HK-2 (cell line): ENCODE results near the gene AZU1.

Source experiments
- DNase-seq: peaks from one replicate; pipeline ENCODE4 v3.0.0-alpha.2; 2018; ENCODE audit not compliant: unreplicated experiment

Gene AZU1

GRCh38 chr19:797528-798414 lies 29.9 kb upstream of the AZU1 start:
- DNase-seq = peak; percentile 88

DNA sequence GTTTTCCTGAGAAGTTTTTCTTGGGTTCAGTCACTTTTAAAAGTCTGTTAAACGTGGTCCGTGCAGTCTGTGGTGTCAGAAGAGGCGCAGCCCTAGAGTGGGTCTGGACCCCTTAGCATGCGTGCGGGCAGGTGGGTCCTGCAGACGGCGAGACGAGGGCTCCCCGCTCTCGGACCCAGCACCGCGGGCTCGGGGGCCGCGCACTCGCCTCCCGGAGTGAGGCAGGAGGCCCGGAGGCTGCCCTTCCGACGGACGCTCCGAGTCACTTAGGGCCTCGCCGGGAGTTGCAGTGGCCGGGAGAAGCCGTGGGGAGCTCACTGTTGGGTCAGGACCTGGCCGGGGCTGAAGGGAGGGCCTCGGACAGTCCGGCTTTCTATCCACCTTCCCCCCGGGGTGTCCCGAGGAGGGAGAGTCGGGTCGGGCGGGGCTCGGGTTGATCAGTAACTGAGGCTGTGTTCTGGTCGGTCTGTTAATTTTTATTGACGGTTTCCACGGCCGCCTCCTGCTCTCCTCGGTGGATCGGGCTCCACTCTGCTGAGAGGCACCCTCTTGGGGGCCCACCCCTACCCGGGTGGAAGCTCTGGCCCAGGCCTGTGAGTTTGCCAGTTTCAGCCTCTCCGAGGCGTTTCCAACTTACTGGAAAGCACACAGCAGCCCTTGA lies 29.1 kb upstream of the AZU1 start:
- DNase-seq = peak; percentile 82

- no peak for DNase-seq
Observed at GRCh38 chr19:799076-799881, 28.4 kb upstream of the AZU1 start.

- DNase-seq = no peak
Observed at GRCh38 chr19:800360-801029, 27.1 kb upstream of the AZU1 start.

DNA sequence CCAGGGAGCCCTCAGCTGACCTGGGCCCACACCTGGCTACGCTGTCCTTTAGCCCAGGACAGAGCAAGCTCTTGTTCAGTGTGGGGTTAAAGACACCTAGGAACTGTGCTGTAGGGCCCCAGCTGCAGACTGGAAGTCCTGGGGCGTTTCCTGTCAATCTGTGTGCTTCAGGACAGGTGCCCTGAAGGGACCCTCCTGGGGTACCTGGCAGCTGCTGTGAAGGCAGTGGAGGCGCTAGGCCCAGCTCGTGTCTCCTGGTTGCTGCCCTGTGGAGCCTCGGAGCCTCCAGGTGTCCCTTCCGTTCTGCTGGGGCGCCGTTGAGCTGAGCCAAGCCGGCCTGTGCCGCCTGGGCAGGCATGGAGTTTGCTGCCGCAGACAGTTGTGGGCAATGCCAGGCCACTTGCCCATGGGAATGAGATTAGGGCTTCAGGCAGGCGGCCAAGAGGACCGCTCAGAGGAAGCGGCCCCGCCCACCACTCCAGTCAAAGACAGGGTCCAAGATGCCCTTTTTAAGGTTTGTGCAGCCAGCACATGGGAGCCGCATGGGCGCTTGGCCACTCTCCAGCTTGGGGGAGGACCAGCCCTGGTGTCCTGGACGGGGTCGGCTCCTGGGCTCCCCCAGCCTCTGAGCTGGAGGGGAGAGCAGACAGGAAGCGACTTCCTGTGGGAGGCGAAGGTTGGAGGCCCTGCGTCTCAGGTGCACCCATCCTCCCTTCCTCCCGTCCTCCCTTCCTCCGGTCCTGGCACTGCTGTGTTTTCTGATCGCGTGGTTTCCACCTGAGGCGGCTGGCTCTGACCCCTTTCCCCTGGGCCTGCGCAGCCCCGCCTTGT lies 26.4 kb upstream of the AZU1 start:
- no peak for DNase-seq

DNA sequence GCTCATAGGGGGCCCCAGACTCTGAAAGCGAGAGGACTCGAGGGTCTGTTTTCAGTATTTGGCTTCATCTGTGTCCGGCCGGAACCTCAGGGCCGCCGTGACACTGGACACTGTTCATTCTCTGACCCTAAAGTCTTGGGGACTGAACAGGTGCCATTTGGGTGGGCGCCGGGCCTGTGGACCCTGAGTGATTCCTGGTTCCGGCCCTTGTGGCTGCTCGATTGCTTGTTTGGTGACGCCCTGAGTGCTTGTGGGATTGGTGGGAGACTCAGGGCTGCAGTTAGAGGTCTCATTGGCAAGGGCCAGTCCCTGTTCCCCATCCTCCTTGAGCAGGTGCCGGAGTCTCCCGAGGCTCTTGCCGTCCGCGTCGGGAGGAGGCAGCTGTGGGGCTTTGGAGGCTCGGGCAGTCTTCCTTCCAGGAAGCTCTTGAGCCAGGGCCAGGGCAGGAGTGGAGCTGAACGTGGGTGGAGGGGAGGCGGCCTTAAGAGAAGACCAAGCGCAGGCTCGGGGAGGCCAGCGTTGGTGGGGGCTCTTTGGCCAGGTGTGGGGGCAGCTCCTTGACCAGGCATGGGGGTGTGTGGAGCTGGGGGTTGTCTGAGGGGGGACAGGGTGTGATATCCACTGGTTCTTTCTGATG lies 25.7 kb upstream of the AZU1 start:
- no peak for DNase-seq

DNA sequence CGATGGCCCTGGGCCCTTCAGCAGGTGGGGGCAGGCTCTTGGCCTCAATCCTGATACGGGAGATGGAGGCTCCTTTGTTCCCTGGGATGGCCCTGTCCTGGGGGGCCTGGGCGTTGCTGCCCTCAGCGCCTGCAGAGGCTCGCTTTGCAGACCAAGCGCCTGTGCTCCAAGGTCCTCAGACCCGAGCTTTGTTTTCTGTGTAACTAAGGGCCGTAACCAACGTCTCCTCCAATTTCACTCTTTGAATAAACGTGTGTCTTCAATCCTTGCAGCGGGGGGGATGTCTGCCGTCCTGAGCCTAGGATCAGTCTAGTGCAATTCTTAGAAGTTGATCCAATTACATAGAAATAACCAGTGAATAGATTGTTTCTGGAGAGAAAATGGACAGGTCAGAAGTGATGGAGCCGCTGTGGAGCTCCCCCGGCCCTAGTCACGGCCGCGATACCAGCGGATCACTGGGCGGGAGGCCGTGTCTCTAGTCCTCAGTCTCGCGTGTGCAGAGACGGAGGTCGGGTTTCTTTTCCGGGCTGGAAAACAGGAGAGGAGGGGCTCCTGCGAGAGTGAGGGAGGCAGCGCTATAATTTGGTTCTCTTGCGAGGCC lies 25.0 kb upstream of the AZU1 start:
- no peak for DNase-seq

DNA sequence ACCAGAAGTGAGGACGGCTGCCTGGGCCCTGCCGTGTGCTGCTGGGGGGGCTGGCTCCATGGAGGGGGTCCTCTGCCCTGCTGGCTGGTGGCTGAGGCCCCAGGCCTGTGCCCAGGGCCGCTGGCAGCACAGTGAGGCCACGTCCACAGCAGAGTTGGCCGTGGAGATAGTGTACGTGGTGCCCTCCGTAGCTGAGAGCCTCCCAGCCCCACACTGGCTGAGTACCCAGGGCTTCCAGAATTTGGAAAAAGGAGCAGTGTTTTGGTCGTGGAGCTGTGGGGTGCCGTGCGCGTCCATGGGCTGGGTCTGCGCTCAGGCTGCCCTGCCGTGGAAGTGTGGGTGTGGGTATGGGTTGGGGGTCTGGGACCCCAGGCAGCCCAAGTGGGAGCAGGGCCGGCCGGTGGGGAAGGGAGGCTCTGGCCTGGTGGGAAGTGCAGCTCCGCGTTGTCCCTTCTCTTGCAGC lies 24.5 kb upstream of the AZU1 start:
- no peak for DNase-seq

GRCh38 chr19:803686-804418 lies 23.8 kb upstream of the AZU1 start:
- no peak for DNase-seq

GRCh38 chr19:804419-805165 lies 23.0 kb upstream of the AZU1 start:
- DNase-seq = no peak

DNA sequence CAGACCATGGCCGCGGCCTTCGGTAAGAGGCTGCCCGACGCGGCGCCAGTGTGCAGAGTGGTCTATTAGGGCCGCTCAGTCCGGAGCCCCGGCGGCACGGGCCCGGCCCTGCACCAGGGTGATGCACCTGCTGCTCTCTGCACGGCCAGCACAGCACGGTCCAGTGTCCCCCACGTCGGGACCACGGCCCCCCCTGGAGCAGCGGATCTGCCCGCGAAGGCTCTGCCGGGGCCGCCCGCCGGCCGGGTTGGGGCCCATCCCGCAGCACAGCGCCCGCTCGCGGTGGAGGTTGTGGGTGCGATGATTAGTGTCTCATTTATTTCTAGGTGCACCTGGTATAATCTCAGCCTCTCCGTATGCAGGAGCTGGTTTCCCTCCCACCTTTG lies 22.5 kb upstream of the AZU1 start:
- DNase-seq = no peak

- DNase-seq = no peak
Observed at GRCh38 chr19:805600-806550, 21.8 kb upstream of the AZU1 start.

GRCh38 chr19:806815-807421 lies 20.7 kb upstream of the AZU1 start:
- DNase-seq = no peak

DNA sequence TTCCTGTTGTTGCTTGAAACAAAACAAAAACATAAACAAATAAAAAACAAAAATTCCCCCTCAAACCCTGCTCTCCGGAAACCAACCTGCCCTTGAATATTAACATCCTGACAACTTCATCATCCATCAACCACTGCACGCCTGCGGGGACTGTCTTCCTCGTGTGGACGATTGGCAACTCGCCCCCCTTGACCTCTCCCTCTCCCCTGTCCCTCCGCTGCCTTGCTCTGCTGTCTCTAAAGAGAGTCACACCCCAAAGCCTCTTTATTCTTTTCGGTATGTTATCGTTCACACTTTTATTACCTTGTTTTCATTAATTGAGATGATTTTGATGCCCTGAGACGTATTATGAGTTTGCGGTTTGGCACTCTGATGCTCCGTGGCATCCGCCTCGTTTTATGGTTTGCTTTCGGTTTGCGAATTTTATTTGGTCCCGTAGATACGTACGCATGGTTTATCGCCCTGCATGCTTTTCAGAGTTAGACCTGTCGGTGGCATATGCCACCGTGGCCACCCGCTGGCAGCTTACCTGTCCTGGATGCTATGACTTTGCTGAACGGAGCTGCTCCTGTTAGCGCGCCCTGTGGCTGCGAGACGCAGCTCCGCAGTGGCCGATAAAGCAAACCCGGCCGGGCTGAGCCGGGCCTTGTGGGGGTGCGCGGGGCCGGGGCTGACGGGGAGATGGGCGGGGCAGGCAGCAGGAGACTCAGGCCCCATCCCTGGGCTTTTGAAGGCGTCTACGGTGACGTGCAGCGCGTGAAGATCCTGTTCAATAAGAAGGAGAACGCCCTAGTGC lies 19.8 kb upstream of the AZU1 start:
- no peak for DNase-seq

GRCh38 chr19:808423-808775 lies 19.2 kb upstream of the AZU1 start:
- DNase-seq = no peak
